Ascending aorta (tissue), 2 donors: ENCODE results near the gene GABRA4. TPM values are rescaled to one million over a fixed set of nuclear protein-coding genes. Genes with fewer than 3 reads are reported as not detected.

Experiments
- DNase-seq, 2 donors: peaks; one replicate each; pipeline ENCODE4 v3.0.0-alpha.2; 2019; ENCODE audit warnings: low spot score in 2 of 2
- H3K27ac ChIP-seq, 2 donors: fragments of 200-600 bp; sonication (generic); one replicate each; pipeline ENCODE4 v1.5.1; 2016 to 2017; ENCODE audit warnings: mild to moderate bottlenecking in 1 of 2
- H3K27me3 ChIP-seq: fragments of 200-600 bp; sonication (generic); one replicate; pipeline ENCODE4 v1.5.1; 2017
- H3K36me3 ChIP-seq, 2 donors: fragments of 200-600 bp; sonication (generic); one replicate each; pipeline ENCODE4 v1.5.1; 2016
- H3K4me1 ChIP-seq, 2 donors: fragments of 200-600 bp; sonication (generic); one replicate each; pipeline ENCODE4 v1.5.1; 2016 to 2017; ENCODE audit warnings: mild to moderate bottlenecking in 1 of 2
- H3K4me3 ChIP-seq, 2 donors: fragments of 200-600 bp; sonication (generic); one replicate each; pipeline ENCODE4 v1.5.1; 2016 to 2017; ENCODE audit warnings: mild to moderate bottlenecking in 1 of 2
- H3K9me3 ChIP-seq, 2 donors: fragments of 200-600 bp; sonication (generic); one replicate each; pipeline ENCODE4 v1.5.1; 2016
- CTCF ChIP-seq, 3 experiments: fragments of 200-600 bp in 2 of 3; fragments of 450-650 bp in 1 of 3; sonication (generic) in 2 of 3; IDR thresholded peaks; one replicate each; pipeline ENCODE4 v1.5.1; 2016 to 2019; ENCODE audit warnings: antibody characterized with exemption in 3 of 3, mild to moderate bottlenecking in 1 of 3, moderate library complexity in 1 of 3
- intact Hi-C: fragments of 100-400 bp; cut with DNase I; formaldehyde crosslinking; loops from one replicate; pipeline ENCODE4 v1.15.1; 2023
- total RNA-seq: library from RNA; depleted of rRNA; stranded (reverse); fragments of >200 nt; gene quantifications from one replicate; pipeline ENCODE4 v1.1.0, GENCODE V29; 2016

The GABRA4 gene
- total RNA-seq, 1 donor from 2014 or later: 0.11 TPM

GRCh38 chr4:46889410-46889809 is 104.0 kb downstream of the GABRA4 start:
- DNase-seq: no peak
- intact Hi-C loops: no loop called here
- no peak for TF ChIP-seq CTCF (IDR thresholded peaks at IDR 0.05)
- Histone ChIP-seq H3K4me1 (no peaks in the 10 kb centered on the region), H3K27ac (no peak overlapping the region), H3K4me3 (no peak overlapping the region), H3K36me3 (no peaks in the 10 kb centered on the region), H3K9me3 (no peaks in the 10 kb centered on the region), H3K27me3 (no peaks in the 10 kb centered on the region)

GRCh38 chr4:46886711-46887110 is 106.7 kb downstream of the GABRA4 start:
- H3K27me3 ChIP-seq: no peaks in the 10 kb centered on the region
- peak in 1 of 3 experiments; percentile 26 for TF ChIP-seq CTCF (IDR thresholded peaks at IDR 0.05)
- H3K4me3 ChIP-seq: no peak overlapping the region
- no peak for DNase-seq
- no peaks in the 10 kb centered on the region for H3K9me3 ChIP-seq
- H3K4me1 ChIP-seq: no peaks in the 10 kb centered on the region
- intact Hi-C loops: no loop called here
- no peaks in the 10 kb centered on the region for H3K36me3 ChIP-seq
- H3K27ac ChIP-seq: no peak overlapping the region

DNA sequence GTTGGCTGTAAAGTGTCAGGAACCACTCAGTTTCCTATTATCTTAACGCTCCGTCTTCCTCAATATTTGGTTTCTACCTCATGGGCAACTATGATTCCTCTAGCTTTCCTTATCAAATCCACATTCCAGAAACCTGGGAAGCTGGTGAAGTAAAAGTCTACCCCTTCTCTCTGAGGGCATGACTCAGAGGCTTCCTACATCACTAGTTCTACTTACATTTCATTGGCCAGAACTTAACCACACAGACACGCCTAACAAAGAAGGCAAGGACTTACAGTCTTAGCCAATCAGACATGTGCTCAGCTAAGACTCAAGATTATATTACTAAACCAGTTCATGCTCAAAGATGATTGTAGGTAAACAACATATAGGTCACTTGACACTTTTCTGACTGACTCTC is 114.7 kb downstream of the GABRA4 start:
- intact Hi-C loops: no loop called here
- Histone ChIP-seq H3K4me1 (no peaks in the 10 kb centered on the region), H3K27ac (no peak overlapping the region), H3K27me3 (no peaks in the 10 kb centered on the region), H3K36me3 (no peaks in the 10 kb centered on the region), H3K9me3 (no peaks in the 10 kb centered on the region), H3K4me3 (no peak overlapping the region)
- DNase-seq: no peak
- no peak for TF ChIP-seq CTCF (IDR thresholded peaks at IDR 0.05)

GRCh38 chr4:46874811-46875210 is 118.6 kb downstream of the GABRA4 start:
- Histone ChIP-seq H3K27me3 (no peaks in the 10 kb centered on the region), H3K27ac (no peak overlapping the region), H3K4me1 (no peaks in the 10 kb centered on the region), H3K4me3 (no peak overlapping the region), H3K36me3 (no peaks in the 10 kb centered on the region), H3K9me3 (no peaks in the 10 kb centered on the region)
- TF ChIP-seq CTCF (IDR thresholded peaks at IDR 0.05): no peak
- no peak for DNase-seq
- intact Hi-C loops: no loop called here

- intact Hi-C loops: no loop called here
- Histone ChIP-seq H3K36me3 (no peaks in the 10 kb centered on the region), H3K4me3 (no peak overlapping the region), H3K27ac (no peak overlapping the region), H3K4me1 (no peaks in the 10 kb centered on the region), H3K27me3 (no peaks in the 10 kb centered on the region), H3K9me3 (no peaks in the 10 kb centered on the region)
- DNase-seq: no peak
- no peak for TF ChIP-seq CTCF (IDR thresholded peaks at IDR 0.05)
These were observed 123.0 kb downstream of the GABRA4 start for GRCh38 chr4:46870411-46870810.

Other genes starting within 250 kb of the GABRA4 start
- gene COX7B2, start 84.3 kb downstream of the GABRA4 start, total RNA-seq: not detected
- 0.53 TPM for gene GABRB1, start 38.0 kb upstream of the GABRA4 start, total RNA-seq